DMS53 treated with DMSO at 0.1 percent for 48 hours (cell line): ENCODE results near the gene PCGF3.

Experiments used
- DNase-seq: peaks from one replicate; lab custom pipeline; 2025; ENCODE audit not compliant: unreplicated experiment; lab: John Stamatoyannopoulos, UW

Gene PCGF3

GRCh38 chr4:705278-706082, at the start of gene PCGF3:
Gene PCGF3, plus strand, starts transcription at chr4:705832. Its CDS starts 27,849 bp downstream, at chr4:733681.
- DNase-seq = peak; percentile 85

GRCh38 chr4:656436-657337, 48.9 kb upstream of the PCGF3 start:
- DNase-seq = no peak

- DNase-seq = no peak
These were observed 48.2 kb upstream of the PCGF3 start for GRCh38 chr4:657338-657833.

GRCh38 chr4:657834-658667, 47.6 kb upstream of the PCGF3 start:
- no peak for DNase-seq

GRCh38 chr4:658681-659667, 46.7 kb upstream of the PCGF3 start:
- no peak for DNase-seq

- DNase-seq = no peak
These were observed 45.8 kb upstream of the PCGF3 start for GRCh38 chr4:659851-660250.

- DNase-seq = no peak
These were observed 45.2 kb upstream of the PCGF3 start for GRCh38 chr4:660401-660800.

- no peak for DNase-seq
These were observed 44.4 kb upstream of the PCGF3 start for GRCh38 chr4:661231-661630.

GRCh38 chr4:661881-662761, 43.5 kb upstream of the PCGF3 start:
- no peak for DNase-seq

GRCh38 chr4:663046-663437, 42.6 kb upstream of the PCGF3 start:
- peak; percentile 82 for DNase-seq

GRCh38 chr4:663438-664428, 41.9 kb upstream of the PCGF3 start:
- DNase-seq = peak; percentile 90

GRCh38 chr4:664713-665231, 40.9 kb upstream of the PCGF3 start:
- no peak for DNase-seq

- DNase-seq = no peak
These were observed 40.3 kb upstream of the PCGF3 start for GRCh38 chr4:665381-665750.

- DNase-seq = no peak
These were observed 39.7 kb upstream of the PCGF3 start for GRCh38 chr4:665751-666435.

GRCh38 chr4:666436-666810, 39.2 kb upstream of the PCGF3 start:
- no peak for DNase-seq

- no peak for DNase-seq
These were observed 38.6 kb upstream of the PCGF3 start for GRCh38 chr4:666822-667544.
